ENCODE data around the gene IVNS1ABP. TPM values are rescaled to one million over a fixed set of nuclear protein-coding genes. Genes with fewer than 3 reads are reported as not detected.

IVNS1ABP gene
- total RNA-seq, 1 experiment from 2014 or later: 57.9 TPM

GRCh38 chr1:185324118-185324517 lies 7.1 kb upstream of the IVNS1ABP start:
- H3K4me3 ChIP-seq (replicated peaks in 1 of 2; ENCODE audit: low read depth in 1 of 2, low read length in 2 of 2): no peak overlapping the region
- intact Hi-C loops (cut with micrococcal nuclease): no loop called here
- ChIA-PET RAD21 (ENCODE audit: low non-redundant PET in 1 of 2, low total read pairs in 2 of 2, uncharacterized antibody in 2 of 2, unreplicated experiment in 2 of 2) (no interaction called here), POLR2A (no interaction called here), CTCF (no interaction called here)
- H3K4me1 ChIP-seq (ENCODE audit: control insufficient read depth in 1 of 2, insufficient read depth in 2 of 2, low read length in 2 of 2): no peaks in the 10 kb centered on the region; a peak in 1 of 4 replicates
- no peaks in the 10 kb centered on the region for H3K27me3 ChIP-seq (ENCODE audit: insufficient read depth, low read length)
- ATAC-seq (no peak), DNase-seq (ENCODE audit: low read depth, low spot score) (no peak)
- H3K27ac ChIP-seq (ENCODE audit: low read depth, low read length): no peak overlapping the region
- no peaks in the 10 kb centered on the region for H3K36me3 ChIP-seq (ENCODE audit: control insufficient read depth in 1 of 2, insufficient read depth in 2 of 2, low read length in 2 of 2)
- H4K20me1 ChIP-seq (ENCODE audit: insufficient read depth): no peaks in the 10 kb centered on the region
- H3K9me2 ChIP-seq (ENCODE audit: insufficient read depth): no peaks in the 10 kb centered on the region
- H3K79me2 ChIP-seq (ENCODE audit: insufficient read depth, low read length): no peaks in the 10 kb centered on the region
- H3K9me3 ChIP-seq (ENCODE audit: control insufficient read depth in 1 of 2, insufficient read depth in 1 of 2, low read depth in 1 of 2, low read length in 2 of 2): no peaks in the 10 kb centered on the region
- no TSS peak for BruUV-seq (replicated peaks)
- H3K9ac ChIP-seq (ENCODE audit: low read length): no peak overlapping the region
- TF ChIP-seq MAX (IDR thresholded peaks at IDR 0.05): no peak
- no peak for TF ChIP-seq ELF1 (IDR thresholded peaks at IDR 0.05; ENCODE audit: borderline replicate concordance, low read depth)
- TF ChIP-seq EZH2 (IDR thresholded peaks at IDR 0.05): no peak
- no peak for TF ChIP-seq CTCF (IDR thresholded peaks at IDR 0.05 in 2 of 3, conservative IDR thresholded peaks at IDR 0.05 in 1 of 3; ENCODE audit: borderline replicate concordance in 1 of 3, insufficient read depth in 1 of 3, low read depth in 2 of 3, low read length in 2 of 3)
- TF ChIP-seq TCF7L2 (IDR thresholded peaks at IDR 0.05; ENCODE audit: borderline replicate concordance, extremely low read depth, insufficient read depth, insufficient read length): no peak
- no peak for TF ChIP-seq EGR1 (IDR thresholded peaks at IDR 0.05; ENCODE audit: low read depth)
- TF ChIP-seq, protein P1, sequence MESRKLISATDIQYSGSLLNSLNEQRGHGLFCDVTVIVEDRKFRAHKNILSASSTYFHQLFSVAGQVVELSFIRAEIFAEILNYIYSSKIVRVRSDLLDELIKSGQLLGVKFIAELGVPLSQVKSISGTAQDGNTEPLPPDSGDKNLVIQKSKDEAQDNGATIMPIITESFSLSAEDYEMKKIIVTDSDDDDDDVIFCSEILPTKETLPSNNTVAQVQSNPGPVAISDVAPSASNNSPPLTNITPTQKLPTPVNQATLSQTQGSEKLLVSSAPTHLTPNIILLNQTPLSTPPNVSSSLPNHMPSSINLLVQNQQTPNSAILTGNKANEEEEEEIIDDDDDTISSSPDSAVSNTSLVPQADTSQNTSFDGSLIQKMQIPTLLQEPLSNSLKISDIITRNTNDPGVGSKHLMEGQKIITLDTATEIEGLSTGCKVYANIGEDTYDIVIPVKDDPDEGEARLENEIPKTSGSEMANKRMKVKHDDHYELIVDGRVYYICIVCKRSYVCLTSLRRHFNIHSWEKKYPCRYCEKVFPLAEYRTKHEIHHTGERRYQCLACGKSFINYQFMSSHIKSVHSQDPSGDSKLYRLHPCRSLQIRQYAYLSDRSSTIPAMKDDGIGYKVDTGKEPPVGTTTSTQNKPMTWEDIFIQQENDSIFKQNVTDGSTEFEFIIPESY (IDR thresholded peaks at IDR 0.05; ENCODE audit: extremely low read depth, insufficient replicate concordance, low read length): no peak
- TF ChIP-seq ATF3 (IDR thresholded peaks at IDR 0.05): no peak
- TF ChIP-seq CEBPB (IDR thresholded peaks at IDR 0.05; ENCODE audit: low read depth): no peak
- no peak for TF ChIP-seq FOSL1 (IDR thresholded peaks at IDR 0.05; ENCODE audit: low read depth)
- TF ChIP-seq RAD21 (IDR thresholded peaks at IDR 0.05; ENCODE audit: low read depth): no peak
- no peak for TF ChIP-seq SIN3A (IDR thresholded peaks at IDR 0.05; ENCODE audit: low read depth)
- H2AFZ ChIP-seq (ENCODE audit: low read depth, low read length, poor library complexity, severe bottlenecking): no peak overlapping the region
- H3K4me2 ChIP-seq (ENCODE audit: low read length): no peak overlapping the region

Measured in HCT116 (cell line).